ENCODE measurements around the gene DPH7.
"Not testable (repeated sequence)": the region's sequence is repeated elsewhere in the genome, so short reads cannot be mapped to it uniquely, and the experiment has no call there.

DPH7 gene

GRCh38 chr9:137516144-137516917 lies 62.4 kb downstream of the DPH7 start:
- DNase-seq = no peak

- DNase-seq = no peak
Measured at GRCh38 chr9:137515338-137515724, 63.4 kb downstream of the DPH7 start.

DNA sequence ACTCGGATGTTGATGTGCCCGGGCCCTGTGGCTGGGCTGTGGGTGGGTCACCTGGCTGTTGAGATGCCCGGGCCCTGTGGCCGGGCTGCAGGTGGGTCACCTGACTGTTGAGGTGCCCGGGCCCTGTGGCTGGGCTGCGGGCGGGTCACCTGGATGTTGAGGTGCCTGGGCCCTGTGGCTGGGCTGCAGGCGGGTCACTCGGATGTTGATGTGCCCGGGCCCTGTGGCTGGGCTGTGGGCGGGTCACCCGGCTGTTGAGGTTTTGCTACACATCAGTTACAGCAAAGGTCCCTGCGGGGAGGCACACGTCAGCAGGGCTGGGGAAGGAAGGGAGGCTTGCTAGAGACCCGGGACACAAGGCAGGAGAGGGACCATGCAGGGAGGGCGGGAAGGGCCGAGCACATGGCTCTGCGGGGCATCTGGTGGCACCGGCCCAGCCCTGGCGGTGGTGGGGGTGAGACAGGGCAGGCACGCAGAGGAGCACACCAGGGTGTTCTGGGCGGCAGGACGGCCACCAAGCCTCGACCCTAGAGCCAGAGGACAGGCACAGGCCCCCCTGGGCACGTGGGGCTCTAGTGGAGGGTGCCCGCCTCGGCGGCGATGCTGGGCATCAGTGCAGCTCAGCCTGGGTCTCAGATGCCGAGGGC lies 63.9 kb downstream of the DPH7 start:
- DNase-seq = no peak

DNA sequence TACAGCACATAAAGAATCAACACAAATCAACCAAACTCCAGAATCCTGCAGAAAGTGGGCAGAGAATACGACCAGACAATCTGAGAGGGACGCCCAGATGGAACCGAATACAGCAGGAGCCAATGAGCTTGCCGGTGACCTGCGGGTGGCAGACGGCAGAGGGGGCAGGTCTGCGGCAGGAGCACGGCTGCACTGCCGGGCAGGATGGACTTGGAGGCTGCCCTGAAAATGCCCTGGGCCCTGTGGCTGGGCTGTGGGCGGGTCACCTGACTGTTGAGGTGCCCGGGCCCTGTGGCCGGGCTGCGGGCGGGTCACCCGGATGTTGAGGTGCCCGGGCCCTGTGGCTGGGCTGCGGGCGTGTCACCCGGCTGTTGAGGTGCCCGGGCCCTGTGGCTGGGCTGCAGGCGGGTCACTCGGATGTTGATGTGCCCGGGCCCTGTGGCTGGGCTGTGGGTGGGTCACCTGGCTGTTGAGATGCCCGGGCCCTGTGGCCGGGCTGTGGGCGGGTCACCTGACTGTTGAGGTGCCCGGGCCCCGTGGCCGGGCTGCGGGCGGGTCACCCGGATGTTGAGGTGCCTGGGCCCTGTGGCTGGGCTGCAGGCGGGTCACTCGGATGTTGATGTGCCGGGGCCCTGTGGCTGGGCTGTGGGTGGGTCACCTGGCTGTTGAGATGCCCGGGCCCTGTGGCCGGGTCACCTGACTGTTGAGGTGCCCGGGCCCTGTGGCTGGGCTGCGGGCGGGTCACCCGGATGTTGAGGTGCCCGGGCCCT lies 64.7 kb downstream of the DPH7 start:
- DNase-seq = not testable (repeated sequence)

- not testable (repeated sequence) for DNase-seq
Measured at GRCh38 chr9:137513136-137513535, 65.6 kb downstream of the DPH7 start.

DNA sequence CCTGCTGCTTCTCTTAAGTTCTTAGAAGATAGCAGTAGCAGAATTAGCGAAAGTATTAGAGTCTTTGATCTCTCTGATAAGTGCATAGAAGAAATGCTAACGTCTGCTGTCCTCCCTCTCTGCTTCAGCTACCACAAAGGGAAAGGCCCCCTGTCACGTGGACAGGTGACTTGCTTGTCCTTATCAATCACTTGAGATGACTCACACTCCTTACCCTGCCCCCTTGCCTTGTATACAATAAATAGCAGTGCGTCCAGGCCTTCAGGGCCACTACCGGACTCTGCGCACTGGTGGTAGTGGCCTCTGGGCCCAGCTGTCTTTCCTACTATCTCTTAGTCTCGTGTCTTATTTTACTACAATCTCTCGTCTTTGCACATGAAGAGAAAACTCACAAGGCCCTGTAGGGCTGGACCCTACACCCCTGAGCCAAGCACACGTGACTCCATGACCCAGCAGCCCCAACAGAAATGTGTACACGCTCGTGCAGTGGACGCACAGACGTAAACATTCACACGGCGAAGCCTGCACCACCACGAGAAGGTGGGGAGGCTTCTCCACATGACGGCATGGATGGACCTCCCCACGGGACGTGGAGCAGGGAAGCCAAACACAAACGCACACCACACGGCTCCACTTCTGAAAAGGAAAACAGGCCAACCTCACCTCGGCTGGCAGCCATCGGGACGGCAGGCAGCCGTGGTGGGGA lies 66.8 kb downstream of the DPH7 start:
- DNase-seq = no peak

DNA sequence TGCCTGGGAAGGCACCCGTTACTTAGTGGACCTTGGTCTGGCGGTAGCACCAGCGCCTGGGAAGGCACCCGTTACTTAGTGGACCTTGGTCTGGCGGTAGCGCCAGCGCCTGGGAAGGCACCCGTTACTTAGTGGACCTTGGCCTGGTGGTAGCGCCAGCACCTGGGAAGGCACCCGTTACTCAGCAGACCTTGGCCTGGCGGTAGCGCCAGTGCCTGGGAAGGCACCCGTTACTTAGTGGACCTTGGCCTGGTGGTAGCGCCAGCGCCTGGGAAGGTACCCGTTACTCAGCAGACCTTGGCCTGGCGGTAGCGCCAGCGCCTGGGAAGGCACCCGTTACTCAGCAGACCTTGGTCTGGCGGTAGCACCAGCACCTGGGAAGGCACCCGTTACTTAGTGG lies 67.6 kb downstream of the DPH7 start:
- not testable (repeated sequence) for DNase-seq

- DNase-seq = no peak
Measured at GRCh38 chr9:137509198-137509597, 69.5 kb downstream of the DPH7 start.

DNA sequence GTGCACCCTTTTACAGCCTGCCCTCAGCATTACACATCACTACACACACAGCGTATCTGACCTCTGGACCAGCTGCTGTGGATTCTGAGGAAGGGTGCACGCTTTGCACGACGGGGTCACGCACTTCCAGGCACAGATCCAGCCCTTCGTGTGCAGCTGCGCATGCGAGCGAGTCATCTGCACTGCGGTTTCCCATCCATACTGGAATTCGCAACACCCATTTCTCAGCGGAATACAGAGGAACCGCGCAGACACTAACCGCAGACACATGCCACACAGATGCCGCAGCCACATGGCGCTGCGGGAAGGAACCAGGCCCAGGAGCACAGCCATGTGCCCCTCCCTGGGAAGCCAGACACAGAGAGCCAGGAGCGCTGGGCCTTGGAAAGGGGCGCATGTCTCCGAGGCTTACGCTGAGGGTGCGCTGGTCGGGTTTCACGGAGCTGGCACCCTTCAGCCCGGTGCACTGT lies 72.0 kb downstream of the DPH7 start:
- no peak for DNase-seq

DNA sequence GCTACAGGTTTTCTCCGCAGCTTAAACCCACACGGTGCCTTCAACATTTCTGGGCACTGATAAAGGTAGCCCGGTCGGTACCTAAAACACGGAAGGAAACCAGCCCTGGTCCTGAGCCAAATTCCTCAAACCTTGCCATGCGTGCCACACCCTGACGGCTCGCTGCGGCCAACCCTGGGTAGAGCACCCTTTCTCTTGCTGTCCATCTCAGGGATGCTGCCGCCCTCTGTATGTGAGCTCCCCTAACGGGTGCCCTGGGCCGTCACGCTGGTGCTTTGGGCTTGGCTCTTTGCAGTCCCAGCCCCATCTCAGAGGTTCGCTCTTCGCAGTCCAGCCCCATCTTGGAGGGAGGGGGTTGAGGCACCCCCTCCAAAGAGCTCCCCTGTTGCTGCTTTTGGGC lies 72.5 kb downstream of the DPH7 start:
- DNase-seq = no peak

GRCh38 chr9:137505421-137506140 lies 73.1 kb downstream of the DPH7 start:
- DNase-seq = no peak
